ENCODE data around the gene CAMK2N2.

- TF ChIP-seq TARDBP (IDR thresholded peaks at IDR 0.05) (no peak), SUZ12 (IDR thresholded peaks at IDR 0.05) (no peak), BHLHE40 (IDR thresholded peaks at IDR 0.05; ENCODE audit: borderline replicate concordance) (no peak), FOXM1 (IDR thresholded peaks at IDR 0.05; ENCODE audit: borderline replicate concordance) (no peak), ELF4 (IDR thresholded peaks at IDR 0.05) (no peak), NFRKB (IDR thresholded peaks at IDR 0.05) (no peak), SP1 (IDR thresholded peaks at IDR 0.05) (no peak)
Measured at GRCh38 chr3:184235381-184236032, 25.8 kb downstream of the CAMK2N2 start.

Data from HEK293T (cell line).